Liver (tissue), 9 donors: ENCODE data around the gene TNFAIP8. TPM values are rescaled to one million over a fixed set of nuclear protein-coding genes. Genes with fewer than 3 reads are reported as not detected.

ENCODE experiments used
- DNase-seq: peaks from one replicate; pipeline ENCODE4 v3.0.0-alpha.2; 2017; ENCODE audit warnings: low spot score
- H3K27ac ChIP-seq, 2 donors: one replicate each; pipeline ENCODE4 v1.7.0; 2013; ENCODE audit warnings: inconsistent platforms in 2 of 2, low read length in 2 of 2, control low read depth in 1 of 2, low read depth in 1 of 2, mild to moderate bottlenecking in 1 of 2
- H3K27me3 ChIP-seq, 4 donors: one replicate each; pipeline versions ENCODE4 v1.6.1 to v1.7.0; 2013; ENCODE audit warnings: low read length in 3 of 4, inconsistent platforms in 1 of 4, mild to moderate bottlenecking in 1 of 4, moderate library complexity in 1 of 4; ENCODE audit not compliant: control insufficient read depth in 4 of 4, insufficient read depth in 4 of 4
- H3K36me3 ChIP-seq, 4 donors: one replicate each; pipeline versions ENCODE4 v1.6.1 to v1.7.0; 2013; ENCODE audit warnings: low read length in 3 of 4, mild to moderate bottlenecking in 3 of 4, low read depth in 1 of 4, moderate library complexity in 1 of 4; ENCODE audit not compliant: control insufficient read depth in 4 of 4, insufficient read depth in 3 of 4
- H3K4me1 ChIP-seq, 4 donors: one replicate each; pipeline versions ENCODE4 v1.6.1 to v1.7.0; 2013; ENCODE audit warnings: low read length in 3 of 4, mild to moderate bottlenecking in 3 of 4, moderate library complexity in 1 of 4; ENCODE audit not compliant: control insufficient read depth in 4 of 4, insufficient read depth in 4 of 4
- H3K4me3 ChIP-seq, 3 donors: one replicate each; pipeline versions ENCODE4 v1.6.1 to v1.7.0; 2013; ENCODE audit warnings: low read length in 3 of 3, control low read depth in 1 of 3, low read depth in 1 of 3, mild to moderate bottlenecking in 1 of 3
- H3K9ac ChIP-seq, 2 donors: one replicate each; pipeline ENCODE4 v1.7.0; 2013; ENCODE audit warnings: low read length in 2 of 2, mild to moderate bottlenecking in 2 of 2, moderate library complexity in 2 of 2, control low read depth in 1 of 2, low read depth in 1 of 2
- H3K9me3 ChIP-seq, 4 donors: one replicate each; pipeline versions ENCODE4 v1.6.1 to v1.7.0; 2013; ENCODE audit warnings: low read length in 3 of 4; ENCODE audit not compliant: control insufficient read depth in 4 of 4
- EGR1 ChIP-seq, 2 donors: IDR thresholded peaks; 2 replicates each; pipeline ENCODE4 v1.6.1; 2016 to 2018; ENCODE audit warnings: antibody characterized with exemption in 2 of 2, low read depth in 2 of 2
- FOXA1 ChIP-seq: IDR thresholded peaks from 2 replicates; pipeline ENCODE4 v1.6.1; 2016; ENCODE audit warnings: antibody characterized with exemption
- FOXA2 ChIP-seq: IDR thresholded peaks from 2 replicates; pipeline ENCODE4 v1.6.1; 2016; ENCODE audit warnings: antibody characterized with exemption
- GABPA ChIP-seq, 2 donors: IDR thresholded peaks in 1 of 2; conservative IDR thresholded peaks in 1 of 2; 2 replicates each; pipeline ENCODE4 v1.6.1; 2016; ENCODE audit warnings: antibody characterized with exemption in 2 of 2, mild to moderate bottlenecking in 1 of 2, moderate library complexity in 1 of 2
- HNF4A ChIP-seq, 2 donors: conservative IDR thresholded peaks; 2 replicates each; pipeline ENCODE4 v1.6.1; 2016; ENCODE audit warnings: antibody characterized with exemption in 2 of 2, mild to moderate bottlenecking in 2 of 2
- HNF4G ChIP-seq: IDR thresholded peaks from 2 replicates; pipeline ENCODE4 v1.6.1; 2016; ENCODE audit warnings: antibody characterized with exemption
- JUND ChIP-seq, 2 donors: IDR thresholded peaks; 2 replicates each; pipeline ENCODE4 v1.6.1; 2016; ENCODE audit warnings: antibody characterized with exemption in 2 of 2
- NR2F2 ChIP-seq: IDR thresholded peaks from 2 replicates; pipeline ENCODE4 v1.6.1; 2016; ENCODE audit warnings: antibody characterized with exemption
- RAD21 ChIP-seq, 2 donors: IDR thresholded peaks; 2 replicates each; pipeline ENCODE4 v1.6.1; 2016; ENCODE audit warnings: antibody characterized with exemption in 2 of 2, mild to moderate bottlenecking in 2 of 2
- RXRA ChIP-seq, 2 donors: IDR thresholded peaks; 2 replicates each; pipeline ENCODE4 v1.6.1; 2017 to 2018; ENCODE audit warnings: antibody characterized with exemption in 2 of 2, mild to moderate bottlenecking in 1 of 2
- SP1 ChIP-seq: IDR thresholded peaks from 2 replicates; pipeline ENCODE4 v1.6.1; 2018; ENCODE audit warnings: antibody characterized with exemption, mild to moderate bottlenecking
- TAF1 ChIP-seq: conservative IDR thresholded peaks from 2 replicates; pipeline ENCODE4 v1.6.1; 2016; ENCODE audit warnings: antibody characterized with exemption, mild to moderate bottlenecking
- YY1 ChIP-seq: IDR thresholded peaks from 2 replicates; pipeline ENCODE4 v1.6.1; 2016; ENCODE audit warnings: antibody characterized with exemption, mild to moderate bottlenecking
- WGBS: extraction: QIAGEN DNeasy Blood & Tissue Kit; methylation state at CpG from one replicate; pipeline ENCODE4 v1.1.7; 2013; 5-methylcytosine and 5-hydroxymethylcytosine counted together
- polyA plus RNA-seq, 2 donors: library from polyadenylated mRNA; stranded (reverse) in 1 of 2; unstranded in 1 of 2; fragments of 200-250 nt in 1 of 2; fragments of >200 nt in 1 of 2; fragmentation: Nextera tagmentation in 1 of 2; extraction: Ambion mirVana in 1 of 2; gene quantifications; one replicate each; pipeline versions ENCODE4 v1.2.1 to v1.2.3, GENCODE V29; 2013 to 2015
- total RNA-seq, 2 donors: library from RNA; depleted of rRNA; stranded (reverse); fragments of >200 nt; gene quantifications; one replicate each; pipeline ENCODE4 v1.2.3, GENCODE V29; 2014
- TF ChIP-seq, protein P1 (sequence below): IDR thresholded peaks from 2 replicates; pipeline ENCODE4 v1.6.1; 2016; ENCODE audit warnings: antibody characterized with exemption, mild to moderate bottlenecking
- TF ChIP-seq, protein P2 (sequence below): IDR thresholded peaks from 2 replicates; pipeline ENCODE4 v1.6.1; 2016; ENCODE audit warnings: antibody characterized with exemption
- TF ChIP-seq, protein P3 (sequence below): fragments of 150-350 bp; IDR thresholded peaks from 2 replicates; pipeline ENCODE4 v1.5.1; 2017; ENCODE audit warnings: improper control_type of control experiment, low read depth, low read length; ENCODE audit not compliant: missing input control
- TF ChIP-seq, protein P4 (sequence below): IDR thresholded peaks from 2 replicates; pipeline ENCODE4 v1.6.1; 2016; ENCODE audit warnings: antibody characterized with exemption
- TF ChIP-seq, protein P5 (sequence below): IDR thresholded peaks from 2 replicates; pipeline ENCODE4 v1.6.1; 2016; ENCODE audit warnings: antibody characterized with exemption
- donor health status: healthy.
- donor health status: healthy.
- donor health status: healthy.
- donor health status: healthy.
- donor health status: healthy.

Gene TNFAIP8
- total and polyA plus RNA-seq, 4 donors, result 2.6 to 28.6 (median 4.4) TPM

DNA sequence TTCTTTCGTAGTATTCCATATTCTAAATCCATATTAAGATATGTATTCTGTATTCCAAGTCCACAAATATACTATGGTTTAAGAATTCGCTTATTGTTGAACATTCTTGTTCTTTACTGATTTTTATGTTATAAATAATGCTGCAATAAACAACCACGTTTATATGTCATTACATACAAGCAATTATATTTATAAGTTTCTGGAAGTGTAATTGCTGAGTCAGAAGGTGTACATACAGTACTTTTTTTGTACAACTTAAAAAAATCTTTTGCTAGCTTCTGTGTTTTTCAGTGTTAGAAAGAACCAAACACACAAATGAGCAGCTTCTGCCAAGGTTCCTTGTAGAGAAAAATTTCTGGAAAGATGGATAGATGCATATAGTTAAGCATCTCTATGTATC lies 48.6 kb upstream of the TNFAIP8 start:
- Histone ChIP-seq H3K36me3 (no peaks in the 10 kb centered on the region), H3K27me3 (no peaks in the 10 kb centered on the region), H3K27ac (no peak overlapping the region), H3K4me1 (peaks cover 0 to 3% (median 2%) of the 10 kb centered on the region in 4 donors), H3K4me3 (no peak overlapping the region), H3K9ac (no peak overlapping the region), H3K9me3 (no peaks in the 10 kb centered on the region)
- 81% methylated on average over 3 of the region's 3 CpGs for WGBS
- TF ChIP-seq, protein P1, sequence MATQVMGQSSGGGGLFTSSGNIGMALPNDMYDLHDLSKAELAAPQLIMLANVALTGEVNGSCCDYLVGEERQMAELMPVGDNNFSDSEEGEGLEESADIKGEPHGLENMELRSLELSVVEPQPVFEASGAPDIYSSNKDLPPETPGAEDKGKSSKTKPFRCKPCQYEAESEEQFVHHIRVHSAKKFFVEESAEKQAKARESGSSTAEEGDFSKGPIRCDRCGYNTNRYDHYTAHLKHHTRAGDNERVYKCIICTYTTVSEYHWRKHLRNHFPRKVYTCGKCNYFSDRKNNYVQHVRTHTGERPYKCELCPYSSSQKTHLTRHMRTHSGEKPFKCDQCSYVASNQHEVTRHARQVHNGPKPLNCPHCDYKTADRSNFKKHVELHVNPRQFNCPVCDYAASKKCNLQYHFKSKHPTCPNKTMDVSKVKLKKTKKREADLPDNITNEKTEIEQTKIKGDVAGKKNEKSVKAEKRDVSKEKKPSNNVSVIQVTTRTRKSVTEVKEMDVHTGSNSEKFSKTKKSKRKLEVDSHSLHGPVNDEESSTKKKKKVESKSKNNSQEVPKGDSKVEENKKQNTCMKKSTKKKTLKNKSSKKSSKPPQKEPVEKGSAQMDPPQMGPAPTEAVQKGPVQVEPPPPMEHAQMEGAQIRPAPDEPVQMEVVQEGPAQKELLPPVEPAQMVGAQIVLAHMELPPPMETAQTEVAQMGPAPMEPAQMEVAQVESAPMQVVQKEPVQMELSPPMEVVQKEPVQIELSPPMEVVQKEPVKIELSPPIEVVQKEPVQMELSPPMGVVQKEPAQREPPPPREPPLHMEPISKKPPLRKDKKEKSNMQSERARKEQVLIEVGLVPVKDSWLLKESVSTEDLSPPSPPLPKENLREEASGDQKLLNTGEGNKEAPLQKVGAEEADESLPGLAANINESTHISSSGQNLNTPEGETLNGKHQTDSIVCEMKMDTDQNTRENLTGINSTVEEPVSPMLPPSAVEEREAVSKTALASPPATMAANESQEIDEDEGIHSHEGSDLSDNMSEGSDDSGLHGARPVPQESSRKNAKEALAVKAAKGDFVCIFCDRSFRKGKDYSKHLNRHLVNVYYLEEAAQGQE, result no peak
- TF ChIP-seq GABPA (IDR thresholded peaks at IDR 0.05 in 1 of 2, conservative IDR thresholded peaks at IDR 0.05 in 1 of 2) (no peak), FOXA2 (no peak), EGR1 (IDR thresholded peaks at IDR 0.05; ENCODE audit: low read depth in 2 of 2) (no peak), SP1 (no peak)
- no peak for DNase-seq

DNA sequence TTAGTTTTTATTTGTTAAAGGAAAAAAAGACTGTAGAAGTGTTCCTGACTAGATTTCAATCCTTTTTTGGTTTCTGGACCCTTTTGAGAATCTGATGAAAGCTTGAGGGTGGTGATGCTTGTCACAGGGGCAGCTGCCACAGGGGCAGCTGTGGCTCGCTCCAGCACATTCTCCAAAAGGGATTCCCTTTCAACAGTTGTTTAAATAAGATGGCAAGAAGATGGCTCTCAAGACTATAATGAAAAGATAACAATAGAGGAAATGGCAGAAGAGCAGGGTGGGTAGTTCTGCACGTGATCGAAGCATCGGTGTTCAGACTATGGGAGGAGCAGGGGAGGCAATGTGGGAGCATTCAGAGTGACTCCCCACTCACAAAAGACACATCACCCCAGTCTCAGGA lies 46.5 kb upstream of the TNFAIP8 start:
- Histone ChIP-seq H3K9ac (no peak overlapping the region), H3K36me3 (no peaks in the 10 kb centered on the region), H3K27me3 (no peaks in the 10 kb centered on the region), H3K27ac (no peak overlapping the region), H3K4me1 (peaks cover 0 to 3% (median 1%) of the 10 kb centered on the region in 4 donors), H3K4me3 (no peak overlapping the region), H3K9me3 (no peaks in the 10 kb centered on the region)
- no peak for TF ChIP-seq HNF4A (conservative IDR thresholded peaks at IDR 0.05)
- TF ChIP-seq, protein P2, sequence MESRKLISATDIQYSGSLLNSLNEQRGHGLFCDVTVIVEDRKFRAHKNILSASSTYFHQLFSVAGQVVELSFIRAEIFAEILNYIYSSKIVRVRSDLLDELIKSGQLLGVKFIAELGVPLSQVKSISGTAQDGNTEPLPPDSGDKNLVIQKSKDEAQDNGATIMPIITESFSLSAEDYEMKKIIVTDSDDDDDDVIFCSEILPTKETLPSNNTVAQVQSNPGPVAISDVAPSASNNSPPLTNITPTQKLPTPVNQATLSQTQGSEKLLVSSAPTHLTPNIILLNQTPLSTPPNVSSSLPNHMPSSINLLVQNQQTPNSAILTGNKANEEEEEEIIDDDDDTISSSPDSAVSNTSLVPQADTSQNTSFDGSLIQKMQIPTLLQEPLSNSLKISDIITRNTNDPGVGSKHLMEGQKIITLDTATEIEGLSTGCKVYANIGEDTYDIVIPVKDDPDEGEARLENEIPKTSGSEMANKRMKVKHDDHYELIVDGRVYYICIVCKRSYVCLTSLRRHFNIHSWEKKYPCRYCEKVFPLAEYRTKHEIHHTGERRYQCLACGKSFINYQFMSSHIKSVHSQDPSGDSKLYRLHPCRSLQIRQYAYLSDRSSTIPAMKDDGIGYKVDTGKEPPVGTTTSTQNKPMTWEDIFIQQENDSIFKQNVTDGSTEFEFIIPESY, result no peak
- TF ChIP-seq YY1, result no peak
- TF ChIP-seq FOXA1, result no peak
- TF ChIP-seq SP1, result no peak
- TF ChIP-seq, protein P1, result no peak
- no peak for TF ChIP-seq HNF4G
- TF ChIP-seq, protein P3, sequence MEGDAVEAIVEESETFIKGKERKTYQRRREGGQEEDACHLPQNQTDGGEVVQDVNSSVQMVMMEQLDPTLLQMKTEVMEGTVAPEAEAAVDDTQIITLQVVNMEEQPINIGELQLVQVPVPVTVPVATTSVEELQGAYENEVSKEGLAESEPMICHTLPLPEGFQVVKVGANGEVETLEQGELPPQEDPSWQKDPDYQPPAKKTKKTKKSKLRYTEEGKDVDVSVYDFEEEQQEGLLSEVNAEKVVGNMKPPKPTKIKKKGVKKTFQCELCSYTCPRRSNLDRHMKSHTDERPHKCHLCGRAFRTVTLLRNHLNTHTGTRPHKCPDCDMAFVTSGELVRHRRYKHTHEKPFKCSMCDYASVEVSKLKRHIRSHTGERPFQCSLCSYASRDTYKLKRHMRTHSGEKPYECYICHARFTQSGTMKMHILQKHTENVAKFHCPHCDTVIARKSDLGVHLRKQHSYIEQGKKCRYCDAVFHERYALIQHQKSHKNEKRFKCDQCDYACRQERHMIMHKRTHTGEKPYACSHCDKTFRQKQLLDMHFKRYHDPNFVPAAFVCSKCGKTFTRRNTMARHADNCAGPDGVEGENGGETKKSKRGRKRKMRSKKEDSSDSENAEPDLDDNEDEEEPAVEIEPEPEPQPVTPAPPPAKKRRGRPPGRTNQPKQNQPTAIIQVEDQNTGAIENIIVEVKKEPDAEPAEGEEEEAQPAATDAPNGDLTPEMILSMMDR, result no peak
- TF ChIP-seq JUND (IDR thresholded peaks at IDR 0.05), result no peak
- TF ChIP-seq, protein P4, sequence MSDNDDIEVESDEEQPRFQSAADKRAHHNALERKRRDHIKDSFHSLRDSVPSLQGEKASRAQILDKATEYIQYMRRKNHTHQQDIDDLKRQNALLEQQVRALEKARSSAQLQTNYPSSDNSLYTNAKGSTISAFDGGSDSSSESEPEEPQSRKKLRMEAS, result no peak
- no peak for TF ChIP-seq RAD21 (IDR thresholded peaks at IDR 0.05)
- TF ChIP-seq GABPA (IDR thresholded peaks at IDR 0.05 in 1 of 2, conservative IDR thresholded peaks at IDR 0.05 in 1 of 2), result no peak
- TF ChIP-seq, protein P5, sequence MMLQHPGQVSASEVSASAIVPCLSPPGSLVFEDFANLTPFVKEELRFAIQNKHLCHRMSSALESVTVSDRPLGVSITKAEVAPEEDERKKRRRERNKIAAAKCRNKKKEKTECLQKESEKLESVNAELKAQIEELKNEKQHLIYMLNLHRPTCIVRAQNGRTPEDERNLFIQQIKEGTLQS, result no peak
- TF ChIP-seq NR2F2, result no peak
- TF ChIP-seq TAF1, result no peak
- no peak for TF ChIP-seq FOXA2
- no peak for TF ChIP-seq RXRA (IDR thresholded peaks at IDR 0.05)
- 74% methylated on average over 4 of the region's 4 CpGs for WGBS
- no peak for DNase-seq
